ENCODE measurements around the gene PDZD11. TPM values are rescaled to one million over a fixed set of nuclear protein-coding genes. Genes with fewer than 3 reads are reported as not detected.

Gene PDZD11
- total RNA-seq, 1 experiment from 2014 or later: 83.0 TPM

GRCh38 chrX:70241501-70241900 is 48.2 kb downstream of the PDZD11 start:
- no peak overlapping the region for H3K27ac ChIP-seq (ENCODE audit: low read length)
- no peak overlapping the region for H3K4me2 ChIP-seq (ENCODE audit: low read length)
- H3K9ac ChIP-seq (ENCODE audit: low read length): no peak overlapping the region
- intact Hi-C loops (cut with micrococcal nuclease): no loop called here
- H3K36me3 ChIP-seq (ENCODE audit: low read depth, low read length): no peaks in the 10 kb centered on the region
- ChIA-PET CTCF (no interaction called here), POLR2A (ENCODE audit: unreplicated experiment) (no interaction called here)
- no peak overlapping the region for H3K4me3 ChIP-seq (ENCODE audit: low read length)
- H2AFZ ChIP-seq (ENCODE audit: low read length): no peak overlapping the region
- DNase-seq (no peak), ATAC-seq (no peak)
- no peaks in the 10 kb centered on the region for H3K79me2 ChIP-seq (ENCODE audit: low read length)
- no peaks in the 10 kb centered on the region for H3K9me3 ChIP-seq (ENCODE audit: low read length)
- no peaks in the 10 kb centered on the region for H3F3A ChIP-seq (ENCODE audit: low read length, unreplicated experiment)
- BruUV-seq (replicated peaks): no TSS peak
- no peaks in the 10 kb centered on the region for H3K9me2 ChIP-seq (replicated peaks; ENCODE audit: low read length)
- no peaks in the 10 kb centered on the region for H3K27me3 ChIP-seq (ENCODE audit: low read length)
- H4K20me1 ChIP-seq (ENCODE audit: low read length): no peaks in the 10 kb centered on the region
- TF ChIP-seq EZH2 (IDR thresholded peaks at IDR 0.05; ENCODE audit: low read length, unreplicated experiment) (no peak), CTCF (conservative IDR thresholded peaks at IDR 0.05; ENCODE audit: low read depth, low read length) (no peak), EZH2phosphoT487 (IDR thresholded peaks at IDR 0.05; ENCODE audit: borderline replicate concordance, low read length) (no peak)
- peaks cover 6% of the 10 kb centered on the region for H3K4me1 ChIP-seq (ENCODE audit: insufficient read depth, low read length)

- intact Hi-C loops (cut with micrococcal nuclease): no loop called here
- Histone ChIP-seq H3K79me2 (ENCODE audit: low read length) (no peaks in the 10 kb centered on the region), H3K9me3 (ENCODE audit: low read length) (no peaks in the 10 kb centered on the region), H4K20me1 (ENCODE audit: low read length) (no peaks in the 10 kb centered on the region), H3K4me3 (ENCODE audit: low read length) (no peak overlapping the region), H2AFZ (ENCODE audit: low read length) (no peak overlapping the region), H3F3A (ENCODE audit: low read length, unreplicated experiment) (no peaks in the 10 kb centered on the region), H3K36me3 (ENCODE audit: low read depth, low read length) (no peaks in the 10 kb centered on the region), H3K9me2 (replicated peaks; ENCODE audit: low read length) (no peaks in the 10 kb centered on the region), H3K9ac (ENCODE audit: low read length) (no peak overlapping the region), H3K27me3 (ENCODE audit: low read length) (no peaks in the 10 kb centered on the region), H3K4me2 (ENCODE audit: low read length) (no peak overlapping the region), H3K4me1 (ENCODE audit: insufficient read depth, low read length) (peaks cover 6% of the 10 kb centered on the region), H3K27ac (ENCODE audit: low read length) (no peak overlapping the region)
- no peak for ATAC-seq
- ChIA-PET CTCF (no interaction called here), POLR2A (ENCODE audit: unreplicated experiment) (no interaction called here)
- BruUV-seq (replicated peaks): no TSS peak
- no peak for DNase-seq
- no peak for TF ChIP-seq EZH2 (IDR thresholded peaks at IDR 0.05; ENCODE audit: low read length, unreplicated experiment)
- no peak for TF ChIP-seq EZH2phosphoT487 (IDR thresholded peaks at IDR 0.05; ENCODE audit: borderline replicate concordance, low read length)
Observed at GRCh38 chrX:70240751-70241150, 49.0 kb downstream of the PDZD11 start.

Other genes with a start within 250 kb of the PDZD11 start
- gene AWAT2, start 240.0 kb downstream of the PDZD11 start, total RNA-seq (2014; rRNA removed): not detected in 2 replicates
- gene OTUD6A, start 227.5 kb downstream of the PDZD11 start, total RNA-seq (2014; rRNA removed): not detected in 2 replicates
- gene IGBP1, start 156.5 kb downstream of the PDZD11 start, total RNA-seq (2014; rRNA removed): 43.0 and 51.1 TPM in 2 replicates
- gene DGAT2L6, start 112.4 kb downstream of the PDZD11 start, total RNA-seq (2014; rRNA removed): not detected in 2 replicates
- gene AWAT1, start 55.3 kb downstream of the PDZD11 start, total RNA-seq (2014; rRNA removed): not detected in 2 replicates
- 0.62 TPM in 1 of 2 replicates, not detected in the other for gene P2RY4, start 29.7 kb downstream of the PDZD11 start, total RNA-seq (2014; rRNA removed)
- gene ARR3, start 21.6 kb downstream of the PDZD11 start, total RNA-seq (2014; rRNA removed): not detected in 2 replicates
- not detected in 2 replicates for gene RAB41, start 7.8 kb downstream of the PDZD11 start, total RNA-seq (2014; rRNA removed)
- gene KIF4A, start 177 bp upstream of the PDZD11 start, total RNA-seq (2014; rRNA removed): 35.8 and 43.5 TPM in 2 replicates
- gene GDPD2, start 133.4 kb upstream of the PDZD11 start, total RNA-seq (2014; rRNA removed): 0.04 TPM in 1 of 2 replicates, not detected in the other
- 26.4 and 32.7 TPM in 2 replicates for gene DLG3, start 154.9 kb upstream of the PDZD11 start, total RNA-seq (2014; rRNA removed)